KG1 (cell line): Measurements from ENCODE around the gene PIEZO2.
"Not testable (repeated sequence)": the region's sequence is repeated elsewhere in the genome, so short reads cannot be mapped to it uniquely, and the experiment has no call there.

Experiments
- DNase-seq: peaks from one replicate; lab custom pipeline; 2025; lab: John Stamatoyannopoulos, UW

The PIEZO2 gene

DNA sequence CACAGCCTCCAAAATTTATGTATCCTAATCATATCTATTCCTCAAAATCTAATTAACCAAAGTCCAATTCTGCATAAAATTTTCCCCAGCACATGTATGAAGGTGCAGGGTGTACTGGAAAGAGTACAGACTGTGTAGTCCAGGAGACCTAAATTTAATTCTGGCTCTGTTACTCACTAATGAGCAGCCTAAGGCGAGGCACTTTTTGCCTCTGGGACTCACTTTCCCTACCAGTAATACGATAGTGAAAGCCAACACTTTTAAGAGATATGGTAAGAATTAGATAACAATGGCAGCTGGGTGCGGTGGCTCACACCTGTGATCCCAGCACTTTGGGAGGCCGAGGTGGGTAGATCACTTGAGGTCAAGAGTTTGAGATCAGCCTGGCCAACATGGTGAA is 177.7 kb downstream of the PIEZO2 start:
- no peak for DNase-seq

DNA sequence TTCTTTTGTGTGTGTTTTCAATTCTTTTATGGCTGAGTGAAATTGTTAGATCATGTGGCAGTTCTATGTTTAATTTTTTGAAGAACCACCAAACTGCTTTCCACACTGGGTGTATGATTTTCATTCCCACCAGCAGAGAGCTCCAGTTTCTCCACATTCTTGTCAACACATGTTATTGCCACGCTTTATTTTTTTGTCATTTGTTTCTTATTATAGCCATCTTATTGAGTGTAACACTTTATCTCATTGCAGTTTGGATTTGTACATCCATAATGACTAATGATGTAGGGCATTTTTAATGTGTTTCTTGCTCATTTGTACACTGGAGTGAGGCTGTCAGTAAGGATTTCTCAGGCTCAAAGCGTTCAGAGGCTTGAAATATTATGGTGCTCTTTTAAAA is 184.2 kb downstream of the PIEZO2 start:
- no peak for DNase-seq

DNA sequence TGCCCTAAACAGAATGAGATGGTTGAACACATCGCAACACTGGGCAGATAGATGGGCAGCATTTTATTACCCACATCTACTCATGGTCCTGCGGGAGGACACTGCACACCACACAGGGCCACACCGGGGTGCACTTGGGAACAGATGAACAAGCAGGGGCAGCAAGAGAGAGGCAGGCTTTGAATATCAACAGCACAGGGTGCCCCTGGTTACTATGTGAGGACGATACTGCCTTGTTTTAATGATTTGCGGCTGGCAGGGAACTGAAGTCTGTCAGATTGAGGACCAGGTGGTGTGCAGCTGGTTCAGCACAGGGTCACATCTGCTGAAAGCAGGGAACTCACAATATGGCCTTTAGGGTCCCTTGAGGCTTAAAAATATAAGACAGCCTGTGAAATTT is 195.7 kb downstream of the PIEZO2 start:
- no peak for DNase-seq

DNA sequence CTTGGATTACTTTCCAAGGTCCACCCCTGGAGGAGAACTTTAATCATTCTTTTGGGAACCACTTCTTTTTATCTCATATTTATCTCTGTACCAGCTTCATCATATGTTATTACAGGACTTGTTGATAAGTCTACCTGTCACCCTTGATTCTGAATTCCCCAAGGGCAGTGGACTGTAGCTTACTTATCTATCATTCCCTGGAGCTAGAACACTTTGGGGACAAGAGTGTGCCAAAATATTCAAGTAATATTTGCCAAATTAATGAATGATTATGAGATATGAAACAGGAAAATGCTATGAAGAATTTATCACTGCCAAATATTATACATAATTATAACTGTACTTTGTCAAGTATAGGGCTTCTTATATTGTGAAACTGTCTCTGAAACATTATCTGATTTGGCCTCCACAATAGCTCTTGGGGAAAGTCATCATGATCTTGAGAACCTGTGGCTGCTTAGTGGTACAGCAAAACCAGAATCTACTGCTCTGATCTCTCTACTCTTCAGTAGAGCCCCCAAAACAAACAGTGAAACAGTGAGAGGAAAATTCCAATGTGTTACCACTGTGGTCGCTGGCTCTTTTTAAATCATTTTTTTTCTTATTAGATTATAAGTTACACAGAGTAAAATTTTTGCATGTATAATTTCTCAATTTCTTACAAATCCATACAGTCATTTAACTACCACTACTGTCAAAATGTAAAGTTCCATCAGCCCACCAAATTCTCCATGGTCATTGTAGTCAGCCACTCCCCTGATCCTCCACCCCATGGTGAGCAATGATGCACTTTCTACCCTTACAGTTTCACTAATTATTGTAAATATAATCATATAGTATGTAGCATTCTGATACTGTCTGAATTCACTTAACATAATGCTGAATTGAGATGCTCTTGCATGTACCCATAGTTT is 197.5 kb downstream of the PIEZO2 start:
- DNase-seq = no peak

DNA sequence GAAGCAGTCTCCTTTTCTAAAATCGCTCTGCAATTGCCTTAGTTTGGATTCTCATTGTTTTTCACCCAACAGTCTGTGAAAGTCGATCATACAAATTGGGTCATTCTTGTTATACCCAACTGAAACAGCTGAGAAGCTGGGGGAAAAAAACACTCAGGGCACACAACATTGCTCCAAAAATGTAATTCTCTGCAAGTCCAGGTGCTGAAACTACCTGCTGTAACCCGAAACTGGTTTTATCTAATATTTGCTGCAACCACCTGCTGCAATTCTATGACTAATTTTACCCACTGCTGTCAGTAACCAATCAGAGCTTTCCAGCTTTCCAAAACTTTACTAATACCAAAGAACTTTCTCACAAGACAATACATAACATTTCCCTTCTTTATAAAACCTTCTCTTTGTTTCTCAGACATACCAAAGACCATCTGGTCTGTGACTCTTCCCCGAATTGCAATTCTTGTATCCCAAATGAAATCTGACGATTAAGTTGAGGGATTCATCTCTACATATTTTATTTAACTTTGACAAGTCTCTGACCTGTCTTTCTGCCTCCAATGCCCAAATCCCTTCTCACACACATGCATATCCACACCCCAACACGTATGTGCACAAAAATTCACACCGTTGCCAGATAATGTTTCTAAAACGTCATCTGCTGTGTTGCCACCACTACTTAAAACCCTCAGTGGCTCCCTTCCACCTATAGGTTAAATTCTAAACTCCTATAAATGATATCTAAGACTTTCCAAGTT is 198.3 kb downstream of the PIEZO2 start:
- DNase-seq = no peak

DNA sequence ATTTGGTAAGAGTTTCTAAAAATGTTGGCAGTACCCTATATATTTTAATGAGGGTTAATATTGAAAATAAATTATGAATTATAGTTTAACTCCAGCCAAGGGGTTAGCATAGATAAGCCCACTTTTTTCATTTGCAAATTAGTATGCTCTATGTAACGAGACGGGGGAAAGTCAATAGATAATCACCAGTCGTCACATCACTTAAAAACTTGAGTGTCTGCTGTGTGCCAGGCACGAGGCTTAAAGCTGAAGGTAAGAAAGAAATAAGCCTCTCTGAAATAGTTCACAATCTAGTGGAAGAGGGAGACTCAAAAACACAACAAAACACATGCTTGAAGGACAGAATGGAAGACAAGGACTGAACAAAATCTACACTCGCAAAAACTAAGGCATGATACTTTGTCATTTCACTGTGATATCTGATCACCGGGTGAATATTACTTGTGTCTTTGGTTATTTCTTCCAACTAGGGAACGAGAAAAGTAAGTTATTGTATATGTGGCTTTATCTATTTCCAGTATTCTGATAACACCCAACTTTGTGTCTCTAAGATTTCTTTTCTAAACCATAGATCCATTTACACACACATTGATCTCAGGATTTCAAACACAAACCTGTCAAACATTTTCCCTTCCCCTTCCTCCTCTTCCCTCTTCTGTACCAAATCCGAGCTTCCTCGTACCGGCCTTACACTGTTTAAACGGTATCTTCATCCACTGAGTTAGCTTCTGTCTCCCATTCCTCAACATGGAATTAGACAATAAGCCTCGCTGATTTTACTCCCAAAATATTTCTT is 199.1 kb downstream of the PIEZO2 start:
- DNase-seq = no peak

DNA sequence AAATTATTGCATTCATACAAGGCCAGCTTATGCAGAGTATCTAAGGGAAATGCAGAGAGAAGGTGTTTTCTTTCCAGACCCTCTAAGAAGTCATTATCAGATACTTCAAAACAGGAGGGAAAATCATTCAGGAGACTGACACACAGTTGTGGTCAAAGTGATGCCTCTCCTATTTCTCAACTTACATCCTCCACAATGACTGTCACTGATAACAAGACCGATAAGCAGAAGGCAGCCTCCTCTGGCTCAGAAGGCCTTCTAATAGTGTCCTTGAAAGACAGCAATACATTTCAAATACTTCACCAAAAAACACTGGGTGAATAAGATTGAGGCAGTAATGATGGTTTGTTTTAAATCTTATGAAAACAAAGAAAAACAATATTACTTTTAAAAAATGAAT is 199.7 kb downstream of the PIEZO2 start:
- no peak for DNase-seq

DNA sequence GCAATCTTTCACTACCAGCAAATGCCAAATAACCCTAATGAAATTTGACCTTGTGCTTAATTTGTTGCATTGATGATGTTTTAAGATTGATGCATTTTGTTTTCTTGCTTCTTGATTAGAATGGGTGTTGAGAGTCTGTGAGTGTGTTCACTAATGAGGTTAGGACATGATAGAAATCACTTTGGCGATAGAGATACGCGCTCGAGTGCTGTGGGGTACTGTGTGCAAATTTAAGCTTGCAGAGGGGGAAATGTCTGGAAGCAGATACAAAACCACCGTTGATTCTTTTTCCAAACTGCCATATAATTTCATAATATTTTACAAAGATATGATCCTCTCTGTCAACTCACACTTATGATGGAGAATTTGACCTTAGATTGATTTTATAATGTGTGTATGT is 200.9 kb downstream of the PIEZO2 start:
- DNase-seq = no peak

DNA sequence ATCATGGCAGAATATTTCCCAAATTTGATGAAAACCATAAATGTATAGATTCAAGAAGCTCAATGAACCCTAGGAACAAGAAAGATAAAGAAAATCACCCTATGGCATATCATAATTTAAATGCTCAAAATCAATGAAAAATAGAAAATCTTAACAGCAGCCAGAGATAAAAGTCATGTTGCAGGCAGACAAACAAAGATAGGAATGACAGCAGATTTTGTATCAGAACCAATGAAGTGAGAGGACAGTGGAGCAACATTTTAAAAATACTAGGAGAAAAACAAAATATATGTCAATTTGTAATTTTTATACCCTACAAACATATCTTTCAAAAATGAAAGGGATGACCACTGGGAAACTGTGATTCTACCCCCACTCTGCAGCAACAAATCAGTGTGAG is 203.3 kb downstream of the PIEZO2 start:
- no peak for DNase-seq

DNA sequence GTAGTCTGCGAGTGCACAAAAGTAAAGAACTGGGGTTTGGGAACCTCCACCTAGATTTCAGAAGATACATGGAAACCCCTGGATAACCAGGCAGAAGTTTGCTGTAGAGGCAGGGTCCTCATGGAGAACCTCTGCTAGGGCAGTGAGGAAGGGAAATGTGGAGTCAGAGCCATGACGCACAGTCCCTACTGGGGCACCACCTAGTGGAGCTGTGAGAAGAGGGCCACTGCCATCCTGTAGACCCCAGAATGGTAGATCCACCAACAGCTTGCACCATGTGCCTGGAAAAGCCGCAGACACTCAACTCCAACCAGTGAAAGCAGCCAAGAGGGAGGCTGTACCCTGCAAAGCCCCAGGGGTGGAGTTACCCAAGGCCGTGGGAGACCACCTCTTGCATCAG is 206.4 kb downstream of the PIEZO2 start:
- no peak for DNase-seq

DNA sequence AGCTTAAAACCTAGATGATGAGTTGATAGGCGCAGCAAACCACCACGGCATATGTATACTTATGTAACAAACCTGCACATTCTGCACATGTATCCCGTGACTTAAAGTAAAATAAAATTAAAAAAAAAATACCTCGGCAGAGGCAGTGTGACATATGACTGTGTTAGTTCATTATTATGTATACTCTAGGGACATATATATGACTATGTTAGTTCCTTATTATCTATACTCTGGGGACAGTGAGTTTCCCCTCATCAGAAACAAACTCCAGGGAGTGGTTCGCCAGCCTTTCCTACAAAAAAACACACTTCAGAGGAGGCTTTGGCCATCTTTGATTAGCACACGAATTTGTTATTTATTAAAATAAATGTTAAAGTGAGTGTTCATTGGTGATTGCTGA is 209.5 kb downstream of the PIEZO2 start:
- no peak for DNase-seq

DNA sequence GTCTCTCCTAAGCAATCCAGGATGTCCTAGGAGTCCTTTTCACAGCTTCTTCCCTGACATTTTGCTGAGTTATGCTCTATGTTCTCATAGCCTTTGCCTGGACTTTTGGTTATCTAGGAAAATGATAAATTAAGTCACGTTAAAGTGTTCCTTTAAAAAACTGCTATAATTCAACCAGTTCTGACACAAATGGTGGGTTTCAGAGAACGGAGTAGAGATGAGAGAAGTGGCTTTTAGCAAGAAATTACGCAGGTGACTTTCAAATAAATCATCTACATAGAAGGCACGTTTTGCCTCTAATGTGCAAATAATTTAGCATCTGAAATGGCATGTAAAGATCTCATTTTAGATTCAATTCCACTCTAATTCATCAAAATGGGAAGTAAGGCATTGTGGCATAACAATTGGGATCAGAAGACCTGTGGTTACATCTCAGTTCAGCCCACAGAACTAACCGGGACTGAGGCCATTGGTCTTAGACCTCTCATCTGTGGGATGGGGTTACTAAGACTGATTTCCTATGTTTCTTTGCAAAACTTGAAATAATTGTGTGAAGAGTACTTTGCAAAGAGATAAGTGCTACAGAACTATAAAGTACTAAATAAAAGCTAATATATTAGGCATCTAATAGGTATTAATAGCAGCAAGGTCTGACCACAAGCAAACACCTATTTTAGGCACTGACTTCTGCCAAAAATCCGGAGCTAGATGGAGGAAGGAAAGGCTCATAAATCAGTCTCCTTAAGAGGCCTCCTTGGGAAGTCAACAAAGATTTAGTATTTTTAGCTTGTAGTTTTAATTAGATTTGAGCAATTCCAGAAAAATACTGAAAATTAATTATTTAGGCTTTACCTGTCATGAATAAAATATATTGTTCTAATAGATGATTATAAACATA is 211.4 kb downstream of the PIEZO2 start:
- DNase-seq = no peak

DNA sequence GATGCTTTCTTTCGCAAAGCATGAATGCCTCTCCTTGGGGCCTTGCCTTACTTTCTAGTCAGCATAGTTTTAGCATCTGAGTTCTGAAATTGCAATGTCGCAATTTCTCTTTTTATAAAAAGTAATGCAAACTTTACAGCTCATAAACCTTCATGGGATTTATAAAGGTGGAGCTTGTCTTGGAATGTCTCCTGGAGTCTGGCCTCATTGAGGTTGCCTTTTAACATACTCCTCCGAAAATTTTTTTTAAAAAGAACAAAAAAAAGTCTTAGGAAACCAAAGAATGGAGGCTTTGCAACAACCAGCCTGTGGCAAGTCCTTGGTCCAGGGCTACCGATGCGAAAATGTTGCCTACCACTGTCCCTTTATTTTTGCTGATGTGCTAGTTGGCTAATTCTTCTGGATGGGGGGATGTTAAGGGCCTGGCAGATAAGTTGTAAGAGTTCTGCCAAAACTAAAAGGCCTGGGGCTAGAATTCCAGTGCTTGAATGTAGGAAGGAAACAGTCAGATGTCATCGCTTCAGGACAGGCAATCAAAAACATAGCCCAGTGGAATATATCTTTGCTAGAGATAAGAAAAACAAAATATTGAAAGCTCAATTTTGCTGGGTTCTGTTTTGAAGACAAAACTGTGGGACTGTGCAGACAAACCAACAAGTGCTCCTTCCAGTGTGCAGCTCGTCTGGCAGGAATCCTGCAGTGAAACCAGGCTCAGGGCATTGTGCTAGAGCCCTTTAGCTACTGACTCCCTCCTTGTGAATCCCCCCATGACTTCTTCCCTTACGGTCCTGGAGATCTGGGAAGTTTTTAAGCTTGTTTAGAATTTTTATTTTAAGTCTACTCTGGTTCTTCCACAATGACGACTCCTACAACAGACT is 213.0 kb downstream of the PIEZO2 start:
- no peak for DNase-seq

DNA sequence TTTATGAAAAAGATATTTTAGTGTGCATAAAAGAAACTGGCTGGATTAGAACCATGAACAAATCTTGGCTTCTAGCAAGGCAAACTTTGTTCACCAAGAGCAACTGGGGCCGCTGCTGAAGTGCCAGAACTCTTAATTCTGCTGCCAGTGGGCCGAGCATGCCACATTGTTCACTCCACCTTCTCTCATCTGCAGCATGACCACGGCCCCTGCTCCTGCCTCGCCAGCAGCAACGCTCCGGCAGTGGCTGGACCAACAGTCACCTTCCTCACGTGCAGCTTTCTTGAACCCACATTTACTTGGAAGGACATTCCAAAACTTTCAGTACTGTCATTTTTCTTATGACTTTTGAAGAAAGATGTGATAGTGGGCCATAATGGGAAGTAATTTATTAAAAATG is 213.8 kb downstream of the PIEZO2 start:
- DNase-seq = no peak

DNA sequence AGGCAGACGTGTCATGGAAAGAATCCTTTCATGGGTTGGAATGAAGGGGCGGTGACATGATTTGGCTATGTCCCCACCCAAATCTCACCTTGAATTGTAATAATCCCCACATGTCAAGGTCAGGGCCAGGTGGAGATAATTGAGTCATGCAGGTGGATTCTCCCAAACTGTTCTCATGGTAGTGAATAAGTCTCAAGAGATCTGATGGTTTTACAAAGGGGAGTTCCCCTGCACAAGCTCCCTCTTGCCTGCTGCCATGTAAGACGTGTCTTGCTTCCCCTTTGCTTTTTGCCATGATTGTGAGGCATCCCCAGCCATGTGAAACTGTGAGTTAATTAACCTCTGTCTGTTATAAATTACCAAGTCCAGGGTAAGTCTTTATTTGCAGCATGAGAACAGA is 215.7 kb downstream of the PIEZO2 start:
- DNase-seq = not testable (repeated sequence)

DNA sequence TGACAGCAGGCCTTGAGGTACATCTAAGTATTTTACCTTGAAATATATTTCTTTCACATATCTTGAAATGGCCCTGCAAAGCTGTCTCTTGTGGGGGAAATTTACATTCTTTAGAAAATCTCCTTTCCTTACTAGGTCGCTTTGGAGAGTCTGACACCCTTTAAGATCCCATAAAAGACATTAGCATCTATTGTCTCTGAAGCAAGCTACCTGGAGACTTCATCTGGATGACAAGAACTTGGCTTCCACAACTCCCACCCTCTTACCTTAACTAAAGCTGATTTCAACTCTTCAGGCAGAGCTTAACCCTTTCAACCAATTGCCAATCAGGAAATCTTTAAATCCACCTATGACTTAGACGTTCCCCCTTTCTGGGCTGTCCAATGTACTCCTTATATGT is 219.3 kb downstream of the PIEZO2 start:
- no peak for DNase-seq

DNA sequence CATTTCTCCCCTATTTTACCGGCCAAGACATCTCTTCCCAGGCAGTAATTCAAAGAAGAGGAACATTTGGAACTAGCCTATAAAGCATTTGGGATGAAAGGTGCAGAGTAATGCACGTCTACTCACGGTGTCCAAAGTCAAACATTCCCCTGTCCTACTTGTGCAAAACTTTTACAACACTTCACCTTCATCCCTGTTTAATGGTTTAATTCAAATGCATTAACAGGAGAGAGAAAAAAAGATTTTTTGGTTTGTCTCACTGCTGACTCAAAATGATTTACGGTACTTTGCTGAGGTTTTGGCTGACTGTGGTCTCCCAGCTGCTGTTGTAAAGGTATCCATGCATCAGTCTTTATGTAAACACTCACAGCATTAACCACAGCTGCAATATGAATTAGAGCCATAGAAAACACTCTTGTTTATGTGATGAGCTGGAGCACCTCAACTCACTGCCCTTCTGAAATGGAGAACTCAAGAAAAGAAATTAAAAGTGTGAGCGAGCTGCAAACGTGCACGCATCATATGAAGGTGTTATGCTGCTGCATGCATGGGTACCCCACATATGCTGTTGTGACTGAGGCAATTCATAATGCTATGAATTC is 220.5 kb downstream of the PIEZO2 start:
- no peak for DNase-seq

DNA sequence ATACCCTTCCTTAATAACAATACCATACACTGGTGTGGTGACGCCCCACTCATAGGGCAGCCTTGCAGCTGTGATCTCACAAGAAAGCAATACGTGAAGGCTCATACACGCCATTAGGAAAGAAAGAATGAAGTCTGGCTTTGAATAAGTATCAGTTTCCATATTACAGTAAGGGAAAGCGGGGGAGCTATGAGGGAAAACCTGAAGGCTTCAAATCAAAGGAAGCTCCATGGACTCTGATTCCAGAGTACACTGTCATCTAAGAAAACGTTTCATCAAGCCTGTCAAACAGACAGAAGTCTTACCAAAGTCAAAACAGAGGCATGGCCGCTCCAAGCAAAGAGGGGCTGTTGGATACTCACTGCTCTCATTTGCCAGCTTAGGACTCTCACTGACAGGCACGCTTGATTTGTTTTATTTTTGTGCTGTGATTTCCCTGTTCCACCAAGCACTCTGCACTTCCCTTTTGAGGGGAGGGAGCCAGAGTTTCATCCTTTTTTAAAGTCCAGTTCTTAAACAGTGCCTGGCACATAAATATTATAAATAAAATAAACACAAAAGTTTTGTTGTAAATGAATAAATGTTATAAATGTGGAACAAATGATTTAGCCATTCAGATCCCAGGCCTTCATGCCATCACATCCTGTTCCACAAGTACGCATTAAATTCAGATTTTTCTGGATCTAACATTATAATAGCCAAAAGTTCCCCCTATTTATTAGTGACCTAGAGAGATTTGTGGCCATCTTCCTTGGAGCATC is 221.2 kb downstream of the PIEZO2 start:
- DNase-seq = no peak

DNA sequence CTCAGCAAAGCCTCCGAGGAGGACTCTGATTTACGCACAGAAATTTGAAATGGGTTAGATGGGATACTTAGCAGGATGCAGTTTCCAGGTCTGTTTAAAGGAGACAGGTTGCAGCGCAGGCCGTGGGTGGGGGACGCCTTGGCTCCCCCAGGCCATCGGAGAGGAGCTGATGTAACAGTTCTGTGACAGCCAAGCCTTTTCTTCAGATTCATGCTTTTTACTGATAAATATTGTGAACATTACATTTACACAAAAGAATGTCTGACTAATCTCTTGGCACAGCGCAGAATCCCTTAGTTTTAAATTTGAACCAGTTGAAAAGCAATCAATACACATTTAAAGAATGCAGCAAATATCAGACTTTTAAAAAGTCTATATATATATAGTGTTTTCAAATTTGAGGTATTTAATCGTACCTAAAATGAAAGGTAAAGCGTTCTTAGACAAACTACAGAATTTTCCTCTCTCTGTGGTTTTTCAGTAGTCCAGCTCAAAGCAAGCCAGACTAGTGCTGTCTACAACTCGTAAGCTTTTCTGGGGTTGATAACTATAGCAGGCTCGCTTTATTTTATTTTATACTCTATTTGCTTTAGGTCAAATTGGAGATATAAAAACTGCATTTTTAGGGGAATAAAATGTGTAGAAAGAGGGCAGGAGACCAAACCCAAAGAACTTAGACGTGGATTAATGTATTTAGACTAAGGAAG is 221.9 kb downstream of the PIEZO2 start:
- DNase-seq = no peak
